Naive B cell (primary cell): ENCODE results near the gene RXRB. TPM values are rescaled to one million over a fixed set of nuclear protein-coding genes. Genes with fewer than 3 reads are reported as not detected.
A peak's percentile ranks its signal among the peaks of the same experiment; 100 is the strongest.

Source experiments
- ATAC-seq, 2 donors: fragments of 150-1000 bp; cut with Tn5 transposase; 2 replicates each; pipeline ENCODE4 v1.10.0; 2021; ENCODE audit warnings: low read depth in 2 of 2, mild to moderate bottlenecking in 2 of 2, moderate library complexity in 2 of 2
- DNase-seq: peaks from one replicate; pipeline ENCODE4 v3.0.0; 2022
- H3K27ac Mint-ChIP-seq, 6 donors: one replicate each; pipeline ENCODE4 v1.8.0; 2020 to 2022; ENCODE audit warnings: mild to moderate bottlenecking in 6 of 6, mixed read lengths in 6 of 6, moderate library complexity in 5 of 6, inconsistent platforms in 2 of 6
- H3K27me3 Mint-ChIP-seq, 3 donors: one replicate each; pipeline ENCODE4 v1.8.0; 2021 to 2022; ENCODE audit warnings: mixed read lengths in 3 of 3, mild to moderate bottlenecking in 1 of 3
- H3K36me3 Mint-ChIP-seq, 2 donors: one replicate each; pipeline ENCODE4 v1.8.0; 2020 to 2022; ENCODE audit warnings: mixed read lengths in 2 of 2, inconsistent platforms in 1 of 2, mild to moderate bottlenecking in 1 of 2
- H3K4me1 Mint-ChIP-seq, 3 donors: one replicate each; pipeline ENCODE4 v1.8.0; 2020 to 2022; ENCODE audit warnings: mixed read lengths in 3 of 3, inconsistent platforms in 1 of 3, mild to moderate bottlenecking in 1 of 3, moderate library complexity in 1 of 3
- H3K4me3 Mint-ChIP-seq, 8 donors: one replicate each; pipeline ENCODE4 v1.8.0; 2020 to 2022; ENCODE audit warnings: mild to moderate bottlenecking in 8 of 8, mixed read lengths in 8 of 8, moderate library complexity in 8 of 8, inconsistent platforms in 2 of 8
- H3K9me3 Mint-ChIP-seq, 7 donors: one replicate each; pipeline ENCODE4 v1.8.0; 2020 to 2022; ENCODE audit warnings: mixed read lengths in 7 of 7, mild to moderate bottlenecking in 5 of 7, inconsistent platforms in 2 of 7, moderate library complexity in 1 of 7
- polyA plus RNA-seq, 6 donors: library from polyadenylated mRNA; unstranded; fragments of 300-500 nt; fragmentation: Illumina TruSeq; gene quantifications; one replicate each; pipeline ENCODE4 v1.2.3, GENCODE V29; 2021; ENCODE audit warnings: low read depth in 6 of 6

Gene RXRB
- polyA plus RNA-seq, 6 donors from 2014 or later, result 2.2 to 10.8 (median 7.4) TPM

DNA sequence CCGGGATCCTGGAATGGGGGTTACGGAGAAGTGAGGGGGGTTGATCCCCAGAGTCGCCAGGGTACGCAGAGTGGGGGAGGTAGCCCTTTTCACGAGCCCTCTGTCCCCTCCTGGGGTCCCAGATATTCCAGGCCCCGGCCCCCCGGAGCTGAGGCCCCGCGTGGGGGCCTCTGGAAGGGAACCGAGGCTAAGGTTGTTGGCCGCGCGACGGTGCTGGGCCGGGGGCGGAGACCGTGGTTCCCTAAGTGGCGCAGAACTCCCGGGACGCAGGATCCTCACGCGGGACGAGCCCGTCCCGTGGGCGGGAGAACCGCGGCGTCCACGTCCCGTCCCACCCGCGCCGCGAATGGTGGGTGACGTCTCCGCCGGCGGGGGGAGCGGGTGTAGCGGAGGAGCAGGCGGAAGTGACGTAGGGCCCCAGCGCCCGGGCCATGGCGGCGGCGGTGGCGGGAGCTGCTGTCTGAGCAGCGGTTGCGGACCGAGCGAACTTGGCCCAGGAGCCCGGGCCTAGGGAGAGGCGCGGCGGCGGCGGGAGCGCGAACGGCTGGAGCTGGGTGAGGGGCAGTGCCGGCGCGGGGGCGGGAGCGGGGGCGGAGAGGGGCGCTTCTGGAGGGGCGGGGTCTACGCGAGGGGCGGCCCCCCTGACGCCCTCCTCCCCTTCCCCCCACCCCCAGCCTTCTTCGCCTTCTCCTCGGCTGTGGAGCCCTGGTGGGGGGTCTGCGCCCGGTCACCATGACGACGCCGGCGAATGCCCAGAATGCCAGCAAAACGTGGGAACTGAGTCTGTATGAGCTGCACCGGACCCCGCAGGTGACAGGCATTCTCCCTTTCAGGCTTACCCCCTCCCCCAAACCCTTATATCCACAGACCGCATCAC, 7.9 kb upstream of the RXRB start, which contains the start of gene RING1:
Gene RING1, plus strand, starts transcription at position 410 of the 877 bp plus-strand sequence. Its CDS starts 323 bp downstream, at position 733.
- peak; percentile 85 for DNase-seq
- Mint-ChIP-seq H3K36me3 (peaks cover 10% of the 10 kb centered on the region in 2 donors), H3K27ac (peak within 1 kb of the TSS; percentile 84 to 99 (median 96)), H3K9me3 (no peaks in the 10 kb centered on the region), H3K4me1 (peaks cover 47 to 66% (median 60%) of the 10 kb centered on the region in 3 donors), H3K4me3 (peak within 1 kb of the TSS; percentile 81 to 95 (median 94)), H3K27me3 (peaks cover 6 to 16% (median 16%) of the 10 kb centered on the region in 3 donors)
- ATAC-seq, result peak; percentile 72 to 77

GRCh38 chr6:33207552-33208090, 7.2 kb upstream of the RXRB start:
- H3K27me3 Mint-ChIP-seq, result peaks cover 3 to 9% (median 9%) of the 10 kb centered on the region in 3 donors
- peak overlapping the region; percentile 81 to 95 (median 92) for H3K4me3 Mint-ChIP-seq
- no peak for DNase-seq
- peaks cover 15 to 18% of the 10 kb centered on the region in 2 donors for H3K36me3 Mint-ChIP-seq
- peak in 1 of 2 donors; percentile 10 for ATAC-seq
- H3K27ac Mint-ChIP-seq, result peak overlapping the region; percentile 38 to 99 (median 88)
- H3K4me1 Mint-ChIP-seq, result peaks cover 45 to 66% (median 60%) of the 10 kb centered on the region in 3 donors
- H3K9me3 Mint-ChIP-seq, result no peaks in the 10 kb centered on the region

- Mint-ChIP-seq H3K4me1 (peaks cover 49 to 66% (median 62%) of the 10 kb centered on the region in 3 donors), H3K9me3 (no peaks in the 10 kb centered on the region), H3K27ac (peak overlapping the region in 3 of 6 donors; percentile 87 to 96 (median 88)), H3K27me3 (peaks cover 0 to 3% (median 3%) of the 10 kb centered on the region in 3 donors), H3K4me3 (peak overlapping the region in 7 of 8 donors; percentile 40 to 99 (median 91)), H3K36me3 (peaks cover 18 to 19% of the 10 kb centered on the region in 2 donors)
- DNase-seq (no peak), ATAC-seq (no peak)
Measured at GRCh38 chr6:33206864-33207551, 6.5 kb upstream of the RXRB start.

GRCh38 chr6:33206027-33206863, 5.8 kb upstream of the RXRB start:
- Mint-ChIP-seq H3K4me3 (peak overlapping the region; percentile 6 to 100 (median 84)), H3K36me3 (peaks cover 16 to 23% of the 10 kb centered on the region in 2 donors), H3K27me3 (no peaks in the 10 kb centered on the region), H3K9me3 (no peaks in the 10 kb centered on the region), H3K27ac (peak overlapping the region in 5 of 6 donors; percentile 12 to 65 (median 46)), H3K4me1 (peaks cover 56 to 72% (median 70%) of the 10 kb centered on the region in 3 donors)
- no peak for ATAC-seq
- no peak for DNase-seq

DNA sequence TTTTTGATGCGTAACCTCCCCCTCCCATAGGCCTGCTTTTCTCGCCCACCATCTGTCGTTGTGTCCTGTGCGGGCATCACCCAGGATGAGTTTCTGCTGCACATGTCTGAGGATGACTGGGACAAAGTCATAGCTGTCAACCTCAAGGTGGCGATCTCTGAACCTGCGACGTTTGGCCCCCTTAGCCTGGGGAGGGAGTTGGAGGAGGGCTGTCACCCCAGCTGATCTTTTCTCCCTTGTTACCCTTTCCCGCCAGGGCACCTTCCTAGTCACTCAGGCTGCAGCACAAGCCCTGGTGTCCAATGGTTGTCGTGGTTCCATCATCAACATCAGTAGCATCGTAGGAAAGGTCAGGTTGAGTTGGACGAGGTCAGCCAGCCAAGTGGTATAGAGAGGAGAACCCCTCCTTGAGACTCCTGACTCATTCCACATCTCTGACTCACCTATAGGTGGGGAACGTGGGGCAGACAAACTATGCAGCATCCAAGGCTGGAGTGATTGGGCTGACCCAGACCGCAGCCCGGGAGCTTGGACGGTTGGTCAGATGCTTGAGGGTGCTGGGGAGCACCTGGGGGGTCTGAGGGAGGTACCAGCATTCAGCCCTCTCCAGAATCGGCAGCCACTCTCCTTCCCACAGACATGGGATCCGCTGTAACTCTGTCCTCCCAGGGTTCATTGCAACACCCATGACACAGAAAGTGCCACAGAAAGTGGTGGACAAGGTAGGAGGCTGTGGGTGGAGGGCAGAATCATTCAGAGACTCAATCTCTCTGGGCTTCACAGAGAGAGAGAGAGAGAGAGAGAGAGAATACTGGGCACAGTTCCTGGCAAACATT, 4.9 kb upstream of the RXRB start:
- Mint-ChIP-seq H3K27me3 (no peaks in the 10 kb centered on the region), H3K4me1 (peaks cover 62 to 80% (median 76%) of the 10 kb centered on the region in 3 donors), H3K27ac (peak overlapping the region in 3 of 6 donors; percentile 53 to 66 (median 65)), H3K9me3 (no peaks in the 10 kb centered on the region), H3K36me3 (peaks cover 16 to 19% of the 10 kb centered on the region in 2 donors), H3K4me3 (peak overlapping the region; percentile 88 to 100 (median 93))
- DNase-seq, result no peak
- no peak for ATAC-seq

GRCh38 chr6:33204415-33205190, 4.1 kb upstream of the RXRB start, which contains the start of gene HSD17B8:
Gene HSD17B8, plus strand, starts transcription at chr6:33204655. Its CDS starts 14 bp downstream, at chr6:33204669.
- peaks cover 63 to 79% (median 75%) of the 10 kb centered on the region in 3 donors for H3K4me1 Mint-ChIP-seq
- DNase-seq, result peak; percentile 84
- H3K4me3 Mint-ChIP-seq, result peak within 1 kb of the TSS; percentile 88 to 100 (median 94)
- H3K36me3 Mint-ChIP-seq, result peaks cover 15 to 16% of the 10 kb centered on the region in 2 donors
- no peaks in the 10 kb centered on the region for H3K9me3 Mint-ChIP-seq
- peak within 1 kb of the TSS; percentile 44 to 86 (median 72) for H3K27ac Mint-ChIP-seq
- H3K27me3 Mint-ChIP-seq, result no peaks in the 10 kb centered on the region
- ATAC-seq, result peak; percentile 52 to 62

- H3K27me3 Mint-ChIP-seq, result no peaks in the 10 kb centered on the region
- H3K4me1 Mint-ChIP-seq, result peaks cover 63 to 79% (median 75%) of the 10 kb centered on the region in 3 donors
- H3K36me3 Mint-ChIP-seq, result peaks cover 13 to 16% of the 10 kb centered on the region in 2 donors
- no peaks in the 10 kb centered on the region for H3K9me3 Mint-ChIP-seq
- DNase-seq, result no peak
- peak overlapping the region in 4 of 6 donors; percentile 44 to 85 (median 78) for H3K27ac Mint-ChIP-seq
- peak overlapping the region; percentile 88 to 100 (median 93) for H3K4me3 Mint-ChIP-seq
- no peak for ATAC-seq
Measured at GRCh38 chr6:33204165-33204414, 3.6 kb upstream of the RXRB start.

DNA sequence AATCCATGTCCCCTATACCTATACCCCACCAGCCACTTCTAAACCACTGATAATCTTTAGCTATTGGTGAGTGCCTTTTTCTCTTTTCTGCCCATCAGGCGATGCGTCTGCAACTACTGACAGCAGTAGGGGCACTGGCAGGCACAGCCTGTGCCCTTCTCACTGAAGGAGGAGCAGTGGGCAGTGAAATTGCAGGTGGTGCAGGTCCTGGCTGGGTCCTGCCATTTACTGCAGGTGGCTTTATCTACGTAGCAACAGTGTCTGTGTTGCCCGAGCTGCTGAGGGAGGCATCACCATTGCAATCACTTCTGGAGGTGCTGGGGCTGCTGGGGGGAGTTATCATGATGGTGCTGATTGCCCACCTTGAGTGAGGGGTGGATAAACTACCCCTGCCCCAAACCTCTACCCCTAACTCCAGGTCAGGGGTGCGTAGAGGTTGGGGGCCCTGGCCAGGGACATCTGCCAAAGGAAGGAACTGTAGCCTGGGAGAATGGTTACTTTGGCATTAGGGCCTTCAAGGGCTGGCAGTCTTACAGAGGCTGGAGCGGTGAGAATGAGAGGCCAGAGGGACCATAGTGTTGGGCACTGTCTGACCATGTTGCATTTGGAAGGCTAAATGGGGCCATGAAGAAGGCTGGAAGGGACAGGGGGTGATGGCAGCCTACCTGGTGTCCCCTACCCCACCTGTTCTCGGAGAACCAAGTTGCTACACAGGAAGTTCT, 3.1 kb upstream of the RXRB start:
- no peak for ATAC-seq
- peak overlapping the region in 5 of 6 donors; percentile 44 to 86 (median 78) for H3K27ac Mint-ChIP-seq

GRCh38 chr6:33202799-33203198, 2.3 kb upstream of the RXRB start:
- Mint-ChIP-seq H3K27me3 (no peaks in the 10 kb centered on the region), H3K4me1 (peaks cover 69 to 83% (median 81%) of the 10 kb centered on the region in 3 donors), H3K9me3 (no peaks in the 10 kb centered on the region), H3K36me3 (peaks cover 13 to 16% of the 10 kb centered on the region in 2 donors), H3K4me3 (peak overlapping the region in 7 of 8 donors; percentile 48 to 100 (median 99)), H3K27ac (no peak overlapping the region)
- DNase-seq, result no peak
- ATAC-seq, result no peak

More for the DNA sequence above, 3.1 kb upstream of the RXRB start:
- Mint-ChIP-seq H3K36me3 (peaks cover 13 to 16% of the 10 kb centered on the region in 2 donors), H3K9me3 (no peaks in the 10 kb centered on the region), H3K4me3 (peak overlapping the region; percentile 88 to 100 (median 98)), H3K4me1 (peaks cover 63 to 79% (median 75%) of the 10 kb centered on the region in 3 donors), H3K27me3 (no peaks in the 10 kb centered on the region)
- no peak for DNase-seq

- Mint-ChIP-seq H3K36me3 (peaks cover 13 to 16% of the 10 kb centered on the region in 2 donors), H3K27me3 (no peaks in the 10 kb centered on the region), H3K4me1 (peaks cover 71 to 85% (median 85%) of the 10 kb centered on the region in 3 donors), H3K27ac (peak overlapping the region in 5 of 6 donors; percentile 25 to 98 (median 69)), H3K4me3 (peak overlapping the region; percentile 99 to 100 (median 99)), H3K9me3 (no peaks in the 10 kb centered on the region)
- DNase-seq, result no peak
- ATAC-seq, result no peak
Measured at GRCh38 chr6:33201935-33202334, 1.5 kb upstream of the RXRB start.
